ENCODE results near the gene TMEM114. TPM values are rescaled to one million over a fixed set of nuclear protein-coding genes. Genes with fewer than 3 reads are reported as not detected.

Gene TMEM114
- total RNA-seq, 1 experiment from 2014 or later = not detected

GRCh38 chr16:8533509-8533908 is 56.8 kb downstream of the TMEM114 start:
- no TSS peak for BruUV-seq (replicated peaks)
- TF ChIP-seq CTCF (IDR thresholded peaks at IDR 0.05 in 2 of 3, conservative IDR thresholded peaks at IDR 0.05 in 1 of 3; ENCODE audit: borderline replicate concordance in 1 of 3, insufficient read depth in 1 of 3, low read depth in 2 of 3, low read length in 2 of 3) (no peak), JUND (IDR thresholded peaks at IDR 0.05) (no peak), MAX (IDR thresholded peaks at IDR 0.05) (no peak), EZH2 (IDR thresholded peaks at IDR 0.05) (no peak), EGR1 (IDR thresholded peaks at IDR 0.05; ENCODE audit: low read depth) (no peak), ZFX (IDR thresholded peaks at IDR 0.05) (no peak), RAD21 (IDR thresholded peaks at IDR 0.05; ENCODE audit: low read depth) (no peak), ELF1 (IDR thresholded peaks at IDR 0.05; ENCODE audit: borderline replicate concordance, low read depth) (no peak), YY1 (IDR thresholded peaks at IDR 0.05; ENCODE audit: extremely low read depth, insufficient replicate concordance, low read depth, low read length) (no peak), POLR2AphosphoS5 (IDR thresholded peaks at IDR 0.05; ENCODE audit: low read depth, low read length) (no peak), EZH2phosphoT487 (IDR thresholded peaks at IDR 0.05; ENCODE audit: borderline replicate concordance) (no peak), FOSL1 (IDR thresholded peaks at IDR 0.05; ENCODE audit: low read depth) (no peak), SP1 (IDR thresholded peaks at IDR 0.05; ENCODE audit: low read depth) (no peak), REST (IDR thresholded peaks at IDR 0.05; ENCODE audit: low read depth) (no peak), SRF (IDR thresholded peaks at IDR 0.05; ENCODE audit: low read depth) (no peak), SIN3A (IDR thresholded peaks at IDR 0.05; ENCODE audit: low read depth) (no peak), CEBPB (IDR thresholded peaks at IDR 0.05; ENCODE audit: low read depth) (no peak)
- ChIA-PET CTCF (no interaction called here), RAD21 (ENCODE audit: low non-redundant PET in 1 of 2, low total read pairs in 2 of 2, uncharacterized antibody in 2 of 2, unreplicated experiment in 2 of 2) (no interaction called here), POLR2A (no interaction called here)
- no peaks in the 10 kb centered on the region for H3K9me3 ChIP-seq (ENCODE audit: control insufficient read depth in 1 of 2, insufficient read depth in 1 of 2, low read depth in 1 of 2, low read length in 2 of 2)
- H3K4me3 ChIP-seq (replicated peaks in 1 of 2; ENCODE audit: low read depth in 1 of 2, low read length in 2 of 2) = no peak overlapping the region
- intact Hi-C loops (cut with micrococcal nuclease) = no loop called here
- ATAC-seq (no peak), DNase-seq (ENCODE audit: low read depth, low spot score) (no peak)
- no peaks in the 10 kb centered on the region for H3K36me3 ChIP-seq (ENCODE audit: control insufficient read depth in 1 of 2, insufficient read depth in 2 of 2, low read length in 2 of 2)
- H3K27me3 ChIP-seq (ENCODE audit: insufficient read depth, low read length) = peaks cover 19% of the 10 kb centered on the region
- H3K4me2 ChIP-seq (ENCODE audit: low read length) = no peak overlapping the region
- H3K79me2 ChIP-seq (ENCODE audit: insufficient read depth, low read length) = no peaks in the 10 kb centered on the region
- H3K9me2 ChIP-seq (ENCODE audit: insufficient read depth) = no peaks in the 10 kb centered on the region
- no peak overlapping the region for H3K9ac ChIP-seq (ENCODE audit: low read length)
- no peaks in the 10 kb centered on the region for H3K4me1 ChIP-seq (ENCODE audit: control insufficient read depth in 1 of 2, insufficient read depth in 2 of 2, low read length in 2 of 2)
- H3K27ac ChIP-seq (ENCODE audit: low read depth, low read length) = no peak overlapping the region
- no peak overlapping the region for H2AFZ ChIP-seq (ENCODE audit: low read depth, low read length, poor library complexity, severe bottlenecking)
- no peaks in the 10 kb centered on the region for H4K20me1 ChIP-seq (ENCODE audit: insufficient read depth)

Data from HCT116 (cell line).